GM12878 (cell line): ENCODE results near the gene SEMA3D. TPM values are rescaled to one million over a fixed set of nuclear protein-coding genes. Genes with fewer than 3 reads are reported as not detected.

Source experiments
- ATAC-seq: fragments of 200-7000 bp; cut with Tn5 transposase; 3 replicates; pipeline ENCODE4 v1.9.1; 2020; ENCODE audit warnings: mild to moderate bottlenecking, moderate library complexity
- BruUV-seq: library from RNA; stranded (reverse); fragments of 400-500 nt; replicated peaks from 2 replicates; lab custom pipeline; 2021; lab: Mats Ljungman, UMichigan
- CTCF ChIA-PET: fragments of 300-600 bp; sonication (Branson Sonifier 250); formaldehyde crosslinking; extraction: SDS; loops from one replicate; lab custom pipeline; 2021; ENCODE audit warnings: inconsistent platforms; lab: Yijun Ruan, JAX
- POLR2A ChIA-PET: fragments of 350-600 bp; formaldehyde crosslinking; extraction: SDS; loops from one replicate; lab custom pipeline; 2021; ENCODE audit warnings: inconsistent platforms; lab: Charles Lee
- RAD21 ChIA-PET: fragments of 300-600 bp; sonication (Branson Sonifier 250); formaldehyde crosslinking; loops from one replicate; lab custom pipeline; 2023; ENCODE audit warnings: antibody characterized with exemption; ENCODE audit not compliant: unreplicated experiment; lab: Charles Lee
- SMC1A ChIA-PET: fragments of 300-600 bp; sonication (Branson Sonifier 250); formaldehyde crosslinking; loops from one replicate; lab custom pipeline; 2023; ENCODE audit not compliant: unreplicated experiment, uncharacterized antibody; lab: Charles Lee
- DNase-seq: peaks from one replicate; pipeline ENCODE4 v3.0.0-alpha.2; 2011; ENCODE audit warnings: low read depth, low spot score
- FAIRE-seq: peaks from 3 replicates; lab custom pipeline; 2011; peaks lifted over from hg19 to GRCh38; lab: Jason Lieb, UNC
- H2AFZ ChIP-seq: 2 replicates; pipeline ENCODE4 v1.6.0; 2011; ENCODE audit warnings: low read depth, low read length, control low read depth; ENCODE audit not compliant: control insufficient read depth
- H3K27ac ChIP-seq: 2 replicates; pipeline ENCODE4 v1.5.1; 2011; ENCODE audit warnings: control low read depth; ENCODE audit not compliant: control insufficient read depth, insufficient read depth
- H3K27me3 ChIP-seq, 2 experiments: replicated peaks in 1 of 2; 2 replicates each; pipeline versions ENCODE4 v1.6.0 to v1.6.1; 2011; ENCODE audit warnings: low read length in 1 of 2; ENCODE audit not compliant: control insufficient read depth in 2 of 2, insufficient read depth in 2 of 2
- H3K36me3 ChIP-seq, 2 experiments: 2 replicates each; pipeline ENCODE4 v1.5.1; 2011; ENCODE audit warnings: low read length in 1 of 2; ENCODE audit not compliant: control insufficient read depth in 2 of 2, insufficient read depth in 2 of 2
- H3K4me1 ChIP-seq: 2 replicates; pipeline ENCODE4 v1.6.1; 2011; ENCODE audit warnings: mild to moderate bottlenecking, low read length, moderate library complexity, mixed read lengths; ENCODE audit not compliant: control insufficient read depth, insufficient read depth
- H3K4me2 ChIP-seq: 2 replicates; pipeline ENCODE4 v1.6.0; 2011; ENCODE audit warnings: control low read depth; ENCODE audit not compliant: control insufficient read depth, insufficient read depth
- H3K4me3 ChIP-seq: fragments of 200-600 bp; sonication (generic); 2 replicates; pipeline ENCODE4 v1.5.1; 2016
- H3K79me2 ChIP-seq: 2 replicates; pipeline ENCODE4 v1.6.0; 2011; ENCODE audit warnings: low read length; ENCODE audit not compliant: control insufficient read depth, insufficient read depth
- H3K9ac ChIP-seq: 2 replicates; pipeline ENCODE4 v1.8.0; 2011; ENCODE audit warnings: low read length, control low read depth, mixed read lengths; ENCODE audit not compliant: control insufficient read depth, insufficient read depth
- H3K9me3 ChIP-seq: replicated peaks from 3 replicates; pipeline ENCODE4 v1.5.1; 2011; ENCODE audit warnings: mild to moderate bottlenecking, low read length; ENCODE audit not compliant: control insufficient read depth, insufficient read depth
- H4K20me1 ChIP-seq: 2 replicates; pipeline ENCODE4 v1.6.0; 2011; ENCODE audit not compliant: control insufficient read depth, insufficient read depth
- CBX3 ChIP-seq: fragments of 200-600 bp; sonication (generic); IDR thresholded peaks from 2 replicates; pipeline ENCODE4 v1.6.1; 2016; ENCODE audit warnings: low read depth, borderline replicate concordance
- MTA3 ChIP-seq: IDR thresholded peaks from 2 replicates; pipeline ENCODE4 v1.6.1; 2012; ENCODE audit warnings: low read length, inconsistent platforms, borderline replicate concordance
- SIN3A ChIP-seq: IDR thresholded peaks from 2 replicates; pipeline ENCODE4 v1.6.1; 2012; ENCODE audit warnings: low read depth, low read length, improper control_type of control experiment
- SKIL ChIP-seq: fragments of 450-650 bp; IDR thresholded peaks from 2 replicates; pipeline ENCODE4 v1.6.1; 2017; ENCODE audit warnings: mild to moderate bottlenecking, low read depth, inconsistent platforms; ENCODE audit not compliant: poor library complexity, severe bottlenecking
- WGBS: methylation state at CpG from one replicate; pipeline ENCODE4 v1.1.6; 2016; ENCODE audit warnings: low lambda C conversion rate; ENCODE audit not compliant: insufficient replicate concordance, insufficient coverage; ENCODE audit errors: missing lambda C conversion rate; 5-methylcytosine and 5-hydroxymethylcytosine counted together
- in situ Hi-C: fragments of 300-500 bp; cut with MboI; formaldehyde crosslinking; loops from 9 replicates; pipeline ENCODE4 v1.14.3; 2018; ENCODE audit warnings: mixed read lengths
- intact Hi-C: fragments of 100-400 bp; cut with micrococcal nuclease; formaldehyde crosslinking; loops from one replicate; pipeline ENCODE4 v1.14.2; 2022; ENCODE audit not compliant: unreplicated experiment
- polyA plus RNA-seq, 11 experiments: library from polyadenylated mRNA; depleted of rRNA in 4 of 11; unstranded in 6 of 11; stranded (reverse) in 5 of 11; fragments of >200 nt; fragmentation: Nextera tagmentation in 4 of 11; fragmentation: Illumina TruSeq in 1 of 11; extraction: Ambion mirVana in 4 of 11; extraction: Trizol in 1 of 11; gene quantifications; 1 replicate in 1 of 11; 2 replicates in 10 of 11; pipeline versions ENCODE4 v1.2.1 to v1.2.3, GENCODE V29; 2011 to 2016; ENCODE audit warnings: inconsistent platforms in 2 of 11, missing spikeins in 2 of 11, low read depth in 1 of 11
- total RNA-seq, 4 experiments: library from RNA; depleted of rRNA in 3 of 4; stranded (reverse); fragments of >200 nt in 3 of 4; fragmentation: Illumina TruSeq in 1 of 4; extraction: Trizol in 1 of 4; gene quantifications; 2 replicates each; pipeline versions ENCODE4 v1.2.1 to v1.2.3, GENCODE V29; 2013 to 2021

Gene SEMA3D
- total and polyA plus RNA-seq, 10 of the 15 experiments (the other 5 are each of a cell fraction or from before 2014, with no cell fraction given) = 0.04 TPM; not detected in 9

GRCh38 chr7:85184599-85185423, 2.0 kb downstream of the SEMA3D start:
- WGBS = 27% methylated on average over 19 of the region's 21 CpGs
- intact Hi-C loops = loop anchor here (5.0 to 10.0 kb wide), 3 partner anchors 143 to 367 kb away; no protein-coding TSS in a partner anchor
- RAD21 ChIA-PET = interaction anchor here (0.6 kb wide), 1 partner anchor 1648 kb away, joined by 3 read pairs; no protein-coding TSS in a partner anchor

More at GRCh38 chr7:85184599-85185423, 2.0 kb downstream of the SEMA3D start:
- CTCF ChIA-PET = interaction anchor here (0.6 kb wide), 1 partner anchor 575 kb away, joined by 3 read pairs; no protein-coding TSS in a partner anchor
- TF ChIP-seq CBX3 (no peak), MTA3 (no peak), SKIL (no peak), SIN3A (no peak)
- H3K4me3 ChIP-seq = no peak overlapping the region
- in situ Hi-C loops = no loop called here
- no peak overlapping the region for H3K27ac ChIP-seq
- no peaks in the 10 kb centered on the region for H3K4me1 ChIP-seq
- POLR2A ChIA-PET = no interaction called here
- H3K9me3 ChIP-seq = no peaks in the 10 kb centered on the region
- no peak overlapping the region for H3K9ac ChIP-seq
- DNase-seq (no peak), FAIRE-seq (no peak), ATAC-seq (no peak)
- no TSS peak for BruUV-seq
- H3K36me3 ChIP-seq = no peaks in the 10 kb centered on the region
- H3K79me2 ChIP-seq = no peaks in the 10 kb centered on the region
- H2AFZ ChIP-seq = no peak overlapping the region
- SMC1A ChIA-PET = no interaction called here
- peaks cover 12 to 25% of the 10 kb centered on the region in 2 experiments for H3K27me3 ChIP-seq
- no peaks in the 10 kb centered on the region for H4K20me1 ChIP-seq
- H3K4me2 ChIP-seq = no peak overlapping the region
